Lower leg skin (tissue), 3 donors: ENCODE results near the gene PFKFB4.

ENCODE experiments used
- CTCF ChIP-seq, 3 donors: fragments of 450-650 bp; IDR thresholded peaks; one replicate each; pipeline ENCODE4 v1.5.1; 2016; ENCODE audit warnings: antibody characterized with exemption in 3 of 3, mild to moderate bottlenecking in 3 of 3, moderate library complexity in 2 of 3
- POLR2A ChIP-seq, 2 donors: fragments of 450-650 bp; IDR thresholded peaks; one replicate each; pipeline ENCODE4 v1.6.1; 2016 to 2017; ENCODE audit warnings: antibody characterized with exemption in 2 of 2, mild to moderate bottlenecking in 1 of 2, moderate library complexity in 1 of 2

GRCh38 chr3:48528754-48529153, 27.8 kb downstream of the PFKFB4 start:
- TF ChIP-seq CTCF (IDR thresholded peaks at IDR 0.05) (no peak), POLR2A (IDR thresholded peaks at IDR 0.05) (no peak)
